Uterus (tissue), 2 donors: Measurements from ENCODE around the gene MYNN.

Source experiments
- CTCF ChIP-seq, 4 experiments: fragments of 200-600 bp in 2 of 4; fragments of 450-650 bp in 2 of 4; sonication (generic) in 2 of 4; IDR thresholded peaks; one replicate each; pipeline ENCODE4 v1.5.1; 2016 to 2019; ENCODE audit warnings: antibody characterized with exemption in 4 of 4, mild to moderate bottlenecking in 2 of 4, moderate library complexity in 1 of 4
- POLR2A ChIP-seq, 2 donors: fragments of 450-650 bp; IDR thresholded peaks; one replicate each; pipeline ENCODE4 v1.6.1; 2016; ENCODE audit warnings: antibody characterized with exemption in 2 of 2, mild to moderate bottlenecking in 1 of 2, moderate library complexity in 1 of 2

GRCh38 chr3:169836078-169836941 is 63.1 kb downstream of the MYNN start:
- TF ChIP-seq POLR2A (IDR thresholded peaks at IDR 0.05) (no peak), CTCF (IDR thresholded peaks at IDR 0.05) (no peak)
